Right kidney (tissue), 1 donor: ENCODE measurements around the gene ZNF646.

ENCODE experiments used
- DNase-seq: peaks from one replicate; pipeline ENCODE4 v3.0.0-alpha.2; 2016

The ZNF646 gene

DNA sequence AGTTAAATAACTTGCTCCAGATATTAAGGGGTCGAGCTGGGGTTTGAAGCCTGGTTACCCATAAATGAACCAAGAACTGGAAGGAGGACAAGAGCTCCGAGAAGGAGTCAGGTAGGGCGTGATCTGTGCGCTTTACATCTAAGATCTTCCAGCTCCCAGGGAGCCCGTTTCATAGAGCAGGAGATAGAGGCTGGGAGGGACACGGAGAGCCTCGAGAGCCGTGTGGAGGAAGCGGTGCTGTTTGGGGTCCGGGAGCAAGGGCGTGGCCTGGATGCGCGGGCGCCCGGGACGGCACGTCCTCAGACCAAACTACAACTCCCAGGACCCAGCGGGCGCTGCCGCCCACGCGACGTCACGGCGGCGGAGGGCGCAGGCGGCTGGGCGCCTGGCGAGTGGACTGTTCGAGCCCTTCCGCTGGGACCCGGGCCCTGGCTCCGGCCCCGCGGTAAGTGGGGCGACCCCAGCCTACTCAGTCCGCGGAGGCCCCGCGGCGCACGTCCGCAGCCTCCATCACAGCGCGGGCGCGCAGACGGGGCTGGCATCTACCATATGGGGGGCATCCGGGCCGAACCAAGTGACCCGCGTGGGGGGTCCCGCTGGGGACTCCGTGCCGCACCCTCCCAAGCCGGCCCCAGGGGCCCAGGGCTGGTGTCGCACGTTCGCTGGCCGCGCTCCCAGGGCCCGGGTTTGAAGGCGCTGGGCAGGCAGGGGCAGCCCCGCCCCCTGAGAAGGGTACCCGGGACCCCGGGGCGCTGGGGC lies 34.0 kb downstream of the ZNF646 start, which contains the start of gene BCKDK:
Gene BCKDK, plus strand, starts transcription at position 352 of the 759 bp plus-strand sequence. CDS start 838 bp downstream, outside the sequence.
- DNase-seq: peak; percentile 76

DNA sequence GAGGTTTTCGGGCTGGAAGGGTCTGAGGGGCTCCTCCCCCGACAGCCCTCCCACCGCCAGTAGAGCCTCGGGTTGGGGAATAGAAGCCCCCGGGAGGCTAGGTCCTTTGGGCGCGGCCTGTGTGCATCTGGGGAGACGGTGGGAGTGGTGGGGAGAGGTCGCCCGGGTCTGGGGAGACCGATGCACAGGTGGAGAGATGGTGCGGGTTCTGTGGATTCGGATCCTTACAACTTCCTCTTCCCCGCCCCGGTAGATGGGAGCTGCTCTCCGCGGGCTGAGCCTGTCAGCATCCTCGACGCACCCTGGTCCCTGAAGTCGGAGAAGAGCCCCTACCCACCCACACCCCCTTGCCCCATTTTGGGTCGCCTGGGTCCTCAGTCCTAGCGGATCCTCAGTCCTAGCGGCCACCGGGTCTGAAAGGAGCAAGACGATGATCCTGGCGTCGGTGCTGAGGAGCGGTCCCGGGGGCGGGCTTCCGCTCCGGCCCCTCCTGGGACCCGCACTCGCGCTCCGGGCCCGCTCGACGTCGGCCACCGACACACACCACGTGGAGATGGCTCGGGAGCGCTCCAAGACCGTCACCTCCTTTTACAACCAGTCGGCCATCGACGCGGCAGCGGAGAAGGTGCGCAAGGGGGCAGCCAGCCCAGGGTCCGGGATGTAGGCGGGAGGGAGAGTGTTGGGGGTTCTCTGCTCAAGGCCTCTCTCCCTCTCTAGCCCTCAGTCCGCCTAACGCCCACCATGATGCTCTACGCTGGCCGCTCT lies 34.8 kb downstream of the ZNF646 start:
- no peak for DNase-seq

DNA sequence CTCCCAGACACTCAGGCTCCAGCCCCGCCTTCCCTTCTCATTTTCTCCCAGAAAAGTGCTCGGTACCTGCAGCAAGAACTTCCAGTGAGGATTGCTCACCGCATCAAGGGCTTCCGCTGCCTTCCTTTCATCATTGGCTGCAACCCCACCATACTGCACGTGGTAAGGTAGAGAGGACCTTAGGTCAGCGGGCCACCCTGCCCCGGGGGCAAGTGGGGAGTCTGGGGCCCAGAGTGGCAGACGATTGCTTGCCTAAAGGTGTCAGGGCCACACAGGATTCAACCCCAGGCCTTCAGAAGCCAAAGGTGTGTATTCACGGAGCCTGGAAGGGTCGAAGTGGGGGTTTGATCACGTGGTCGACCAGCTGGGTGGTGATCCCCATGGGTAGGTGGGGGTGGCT lies 35.4 kb downstream of the ZNF646 start:
- no peak for DNase-seq

DNA sequence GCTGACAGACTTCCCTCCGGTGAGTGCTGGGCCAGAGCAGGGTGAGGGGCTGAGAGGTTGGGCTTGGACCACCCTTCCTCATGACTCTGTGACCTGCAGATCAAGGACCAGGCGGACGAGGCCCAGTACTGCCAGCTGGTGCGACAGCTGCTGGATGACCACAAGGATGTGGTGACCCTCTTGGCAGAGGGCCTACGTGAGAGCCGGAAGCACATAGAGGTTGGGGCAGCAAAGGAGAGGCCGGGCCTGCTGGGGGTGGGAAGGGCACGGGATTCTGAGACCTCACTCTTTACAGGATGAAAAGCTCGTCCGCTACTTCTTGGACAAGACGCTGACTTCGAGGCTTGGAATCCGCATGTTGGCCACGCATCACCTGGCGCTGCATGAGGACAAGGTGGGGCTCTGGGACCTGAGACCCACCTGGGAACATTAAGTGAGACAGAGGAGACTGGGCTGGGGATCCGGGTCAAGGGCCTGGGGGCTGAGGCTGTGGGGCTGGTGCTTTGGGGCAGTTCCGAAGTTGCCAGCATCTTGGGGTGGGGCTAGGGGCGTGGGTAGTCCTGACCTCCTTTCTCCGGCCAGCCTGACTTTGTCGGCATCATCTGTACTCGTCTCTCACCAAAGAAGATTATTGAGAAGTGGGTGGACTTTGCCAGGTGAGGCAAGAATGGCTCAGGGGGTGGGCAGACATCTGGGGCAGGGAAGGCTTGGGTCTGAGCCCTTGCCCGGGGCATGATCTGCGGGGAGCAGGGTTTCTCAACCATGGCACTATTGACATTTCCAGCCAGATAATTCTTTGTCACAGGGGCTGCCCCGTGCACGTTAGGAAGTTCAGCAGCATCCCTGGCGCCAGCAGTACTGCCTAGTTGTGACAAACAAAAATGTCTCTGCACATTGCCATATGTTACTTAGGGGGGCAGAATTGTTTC lies 36.1 kb downstream of the ZNF646 start:
- DNase-seq: no peak

DNA sequence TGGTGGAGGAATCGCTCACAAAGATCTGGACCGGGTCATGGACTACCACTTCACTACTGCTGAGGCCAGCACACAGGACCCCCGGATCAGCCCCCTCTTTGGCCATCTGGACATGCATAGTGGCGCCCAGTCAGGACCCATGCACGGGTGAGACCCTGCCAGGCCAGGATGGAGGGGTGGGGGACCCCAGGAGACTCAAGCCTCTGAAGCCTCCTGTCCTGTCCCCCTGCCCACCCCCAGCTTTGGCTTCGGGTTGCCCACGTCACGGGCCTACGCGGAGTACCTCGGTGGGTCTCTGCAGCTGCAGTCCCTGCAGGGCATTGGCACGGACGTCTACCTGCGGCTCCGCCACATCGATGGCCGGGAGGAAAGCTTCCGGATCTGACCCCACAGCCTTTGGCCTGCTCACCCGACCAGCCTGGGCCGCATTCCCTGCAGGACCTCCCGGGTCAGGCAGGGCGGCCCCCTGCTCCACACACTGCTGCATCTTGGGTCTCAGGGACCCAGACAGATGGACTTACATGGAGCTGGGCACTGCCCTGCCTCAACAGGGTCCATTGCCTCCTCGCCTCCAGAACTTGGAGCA lies 37.8 kb downstream of the ZNF646 start:
- no peak for DNase-seq

DNA sequence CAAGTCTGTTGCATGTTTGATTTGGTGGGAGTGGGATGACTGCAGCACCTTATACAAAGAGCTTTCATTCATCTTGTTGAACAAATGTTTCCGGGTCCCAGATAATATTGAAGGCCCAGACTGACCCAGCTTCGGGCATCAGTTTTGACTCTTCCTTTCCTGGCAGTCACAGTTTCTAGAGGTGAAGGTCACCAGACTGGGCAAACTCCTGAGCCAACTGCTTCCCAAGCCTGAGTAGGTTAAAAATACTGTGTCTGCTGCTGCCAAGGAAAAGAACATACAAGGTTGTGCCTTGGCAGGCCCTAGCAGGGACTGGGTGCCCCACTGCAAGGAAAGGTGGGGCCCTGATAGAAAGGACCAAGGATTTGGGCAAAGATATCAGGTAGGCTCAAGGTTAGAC lies 38.5 kb downstream of the ZNF646 start:
- no peak for DNase-seq

DNA sequence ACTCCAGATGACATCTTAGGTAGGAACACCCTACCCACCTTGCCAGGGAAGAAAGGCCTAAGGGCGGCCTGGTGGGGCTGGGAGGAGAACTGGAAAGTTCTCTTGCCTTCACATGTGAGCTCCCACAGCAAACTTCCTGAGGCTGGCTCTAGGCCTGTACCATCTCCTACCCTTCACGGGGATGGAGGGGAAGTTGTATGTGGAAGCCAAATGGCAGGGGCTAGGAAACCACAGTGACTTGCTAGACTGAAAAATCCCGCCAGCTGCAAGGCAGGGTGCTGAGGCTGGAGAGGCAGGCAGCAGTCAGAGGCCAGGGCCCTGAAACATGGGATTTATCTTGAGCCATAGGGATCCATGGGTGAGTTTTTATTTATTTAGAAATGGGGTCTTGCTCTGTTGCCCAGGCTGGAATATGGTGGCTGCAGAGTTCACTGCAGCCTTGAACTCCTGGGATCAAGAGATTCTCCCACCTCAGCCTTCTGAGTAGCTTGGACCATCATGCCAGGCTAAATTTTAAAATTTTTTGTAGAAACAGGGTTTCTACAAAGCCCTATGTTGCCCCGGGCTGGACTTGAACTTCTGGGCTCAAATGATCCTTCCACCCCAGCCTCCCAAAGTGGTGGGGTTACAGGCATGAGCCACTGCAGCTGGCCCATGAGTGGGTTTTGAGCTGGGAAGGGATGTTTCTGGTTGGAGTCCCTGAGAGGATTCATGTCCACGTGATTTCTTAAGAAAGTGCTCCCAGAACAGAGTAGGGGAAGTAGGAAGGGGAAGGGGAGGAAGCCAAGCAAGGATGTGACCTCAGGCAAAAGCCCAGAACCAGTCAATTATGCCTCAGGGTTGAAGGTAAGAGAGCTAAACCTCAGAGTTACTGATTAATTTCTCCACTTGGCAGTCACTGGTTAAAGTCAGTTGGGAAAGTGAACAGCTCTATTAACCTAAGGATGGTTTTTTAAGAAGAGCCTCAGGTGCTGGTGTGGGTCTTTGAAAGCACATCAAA lies 39.2 kb downstream of the ZNF646 start:
- no peak for DNase-seq

DNA sequence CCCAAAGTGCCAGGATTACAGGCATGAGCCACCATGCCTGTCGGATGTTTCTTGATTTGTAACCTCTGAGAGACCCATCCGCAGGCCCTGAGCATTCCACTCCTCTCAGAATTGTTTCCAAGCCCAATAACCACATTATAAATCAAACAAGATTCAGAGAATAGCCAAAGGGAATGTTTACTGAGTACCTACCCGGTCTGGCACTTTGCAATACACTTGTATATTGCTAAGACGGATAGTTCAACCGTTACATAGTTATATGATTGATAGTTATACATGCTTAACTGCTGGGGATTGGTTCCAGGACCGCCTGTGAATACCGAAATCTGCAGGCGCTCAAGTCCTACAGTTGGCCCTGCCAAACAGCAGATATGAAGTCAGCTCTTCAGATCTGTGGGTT lies 40.2 kb downstream of the ZNF646 start:
- no peak for DNase-seq

DNA sequence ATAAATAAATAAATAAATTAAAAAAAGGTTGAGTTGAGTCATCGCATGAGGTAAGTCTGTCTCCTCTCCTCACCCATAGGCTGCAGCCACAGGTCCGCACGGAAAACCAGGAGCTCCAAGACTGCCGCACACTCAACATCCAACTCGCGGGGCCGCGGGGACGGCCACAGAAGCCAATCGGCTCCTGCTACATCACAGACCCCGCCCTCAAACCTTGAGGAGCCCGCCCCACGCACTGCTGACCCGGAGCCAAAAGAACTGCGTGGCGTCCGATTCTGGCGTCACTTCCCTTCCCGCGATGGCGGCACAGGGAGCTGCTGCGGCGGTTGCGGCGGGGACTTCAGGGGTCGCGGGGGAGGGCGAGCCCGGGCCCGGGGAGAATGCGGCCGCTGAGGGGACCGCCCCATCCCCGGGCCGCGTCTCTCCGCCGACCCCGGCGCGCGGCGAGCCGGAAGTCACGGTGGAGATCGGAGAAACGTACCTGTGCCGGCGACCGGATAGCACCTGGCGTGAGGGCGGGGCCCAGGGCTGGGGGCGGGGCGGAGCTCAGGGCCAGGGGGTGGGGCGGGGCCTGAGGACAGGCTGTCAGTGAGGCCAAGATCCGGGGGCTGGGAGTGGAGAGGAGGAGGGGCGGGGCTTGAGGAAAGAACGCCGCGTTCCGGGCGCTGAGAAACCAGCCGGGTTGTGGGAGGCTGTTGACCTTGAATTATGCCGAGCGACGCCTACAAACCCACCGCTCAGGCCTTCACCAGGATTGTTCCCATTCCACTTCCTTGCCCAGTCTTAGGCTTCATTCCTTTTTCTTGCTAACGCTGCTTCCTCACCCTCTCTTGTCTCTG lies 43.4 kb downstream of the ZNF646 start, which contains the start of gene KAT8:
Gene KAT8, plus strand, starts transcription at position 281 of the 839 bp plus-strand sequence. Its CDS starts 18 bp downstream, at position 299.
- peak; percentile 99 for DNase-seq

DNA sequence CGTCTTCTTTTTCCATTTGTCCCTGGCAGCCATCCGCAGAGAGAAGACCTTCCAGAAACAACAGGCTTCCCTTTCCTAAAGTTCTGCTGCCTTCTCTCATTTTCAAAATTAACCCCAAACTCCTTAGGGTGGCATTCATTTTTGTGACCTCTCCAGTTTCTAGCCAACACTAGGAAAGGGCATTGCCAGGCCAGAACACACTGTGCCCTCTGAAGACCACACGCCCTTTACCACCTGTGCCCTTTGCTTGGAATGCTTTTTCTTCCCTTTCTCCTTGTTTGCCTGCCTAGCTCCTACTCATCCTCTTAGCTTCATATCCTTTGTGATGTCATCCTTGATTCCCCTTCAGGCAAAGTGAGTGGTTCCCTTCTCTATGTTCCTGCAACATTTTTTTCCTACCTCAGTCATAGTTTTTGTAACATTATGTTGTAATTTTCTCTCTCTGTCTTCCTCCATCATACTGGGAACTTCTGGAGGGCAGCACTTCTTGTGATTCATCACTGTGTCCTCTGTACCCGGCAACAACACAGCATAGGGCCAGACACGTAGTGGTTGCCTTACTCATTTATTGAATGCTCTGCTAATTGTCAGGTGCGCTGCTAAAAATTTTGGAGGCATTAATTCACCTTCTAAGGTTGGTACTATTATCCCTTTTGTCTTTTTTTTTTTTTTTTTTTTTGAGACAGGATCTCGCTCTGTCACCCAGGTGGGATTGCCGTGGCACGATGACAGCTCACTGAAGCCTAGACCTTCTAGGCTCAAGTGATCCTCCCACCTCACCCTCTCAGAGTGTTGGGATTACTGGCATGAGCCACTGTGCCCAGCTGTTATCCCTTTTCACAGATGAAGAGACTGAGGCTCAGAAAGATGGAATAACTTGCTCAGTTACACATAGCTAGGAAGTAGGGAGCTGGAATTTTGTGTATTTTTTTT lies 44.3 kb downstream of the ZNF646 start:
- no peak for DNase-seq

DNA sequence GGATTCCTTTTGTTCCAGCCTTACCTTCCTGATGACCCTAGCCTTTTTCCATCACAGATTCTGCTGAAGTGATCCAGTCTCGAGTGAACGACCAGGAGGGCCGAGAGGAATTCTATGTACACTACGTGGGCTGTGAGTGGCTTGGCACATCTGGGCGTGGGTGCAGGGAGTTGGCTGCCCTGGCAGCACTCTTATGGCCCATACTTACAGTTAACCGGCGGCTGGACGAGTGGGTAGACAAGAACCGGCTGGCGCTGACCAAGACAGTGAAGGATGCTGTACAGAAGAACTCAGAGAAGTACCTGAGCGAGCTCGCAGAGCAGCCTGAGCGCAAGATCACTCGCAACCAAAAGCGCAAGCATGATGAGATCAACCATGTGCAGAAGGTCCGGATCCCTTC lies 45.9 kb downstream of the ZNF646 start:
- DNase-seq: no peak

DNA sequence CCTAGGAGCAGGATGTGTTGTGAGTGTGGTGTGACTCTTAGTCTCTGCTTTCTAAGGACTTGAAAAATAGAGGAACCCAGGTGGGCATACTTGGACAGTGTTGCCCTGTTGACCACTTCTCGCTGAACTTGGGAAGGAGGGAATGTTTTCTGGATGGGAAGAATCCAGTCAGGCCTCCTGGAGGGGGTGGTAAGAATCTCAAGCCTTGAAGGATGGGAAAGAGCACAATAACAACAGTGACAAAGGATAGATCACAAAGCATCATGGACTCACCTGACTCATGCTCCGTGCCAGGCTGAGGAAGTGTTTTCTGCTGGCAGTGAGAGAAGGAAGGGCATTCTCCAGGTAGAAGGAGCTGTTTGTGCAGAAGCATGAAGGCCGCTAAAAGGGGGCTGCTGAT lies 51.6 kb downstream of the ZNF646 start:
- no peak for DNase-seq

DNA sequence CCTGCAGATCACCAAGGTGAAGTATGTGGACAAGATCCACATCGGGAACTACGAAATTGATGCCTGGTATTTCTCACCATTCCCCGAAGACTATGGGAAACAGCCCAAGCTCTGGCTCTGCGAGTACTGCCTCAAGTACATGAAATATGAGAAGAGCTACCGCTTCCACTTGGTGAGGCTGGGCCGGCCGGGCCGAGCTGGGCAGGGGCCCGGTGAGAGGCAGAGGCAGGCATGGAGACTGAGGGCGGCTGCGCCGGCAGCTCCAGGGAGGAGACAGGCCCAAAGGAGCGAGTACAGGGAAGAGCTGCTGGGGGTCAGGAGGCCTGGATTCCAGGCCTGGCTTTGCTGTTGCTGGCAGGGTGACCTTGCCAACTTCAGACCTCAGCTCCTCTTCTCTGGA lies 53.0 kb downstream of the ZNF646 start:
- no peak for DNase-seq

DNA sequence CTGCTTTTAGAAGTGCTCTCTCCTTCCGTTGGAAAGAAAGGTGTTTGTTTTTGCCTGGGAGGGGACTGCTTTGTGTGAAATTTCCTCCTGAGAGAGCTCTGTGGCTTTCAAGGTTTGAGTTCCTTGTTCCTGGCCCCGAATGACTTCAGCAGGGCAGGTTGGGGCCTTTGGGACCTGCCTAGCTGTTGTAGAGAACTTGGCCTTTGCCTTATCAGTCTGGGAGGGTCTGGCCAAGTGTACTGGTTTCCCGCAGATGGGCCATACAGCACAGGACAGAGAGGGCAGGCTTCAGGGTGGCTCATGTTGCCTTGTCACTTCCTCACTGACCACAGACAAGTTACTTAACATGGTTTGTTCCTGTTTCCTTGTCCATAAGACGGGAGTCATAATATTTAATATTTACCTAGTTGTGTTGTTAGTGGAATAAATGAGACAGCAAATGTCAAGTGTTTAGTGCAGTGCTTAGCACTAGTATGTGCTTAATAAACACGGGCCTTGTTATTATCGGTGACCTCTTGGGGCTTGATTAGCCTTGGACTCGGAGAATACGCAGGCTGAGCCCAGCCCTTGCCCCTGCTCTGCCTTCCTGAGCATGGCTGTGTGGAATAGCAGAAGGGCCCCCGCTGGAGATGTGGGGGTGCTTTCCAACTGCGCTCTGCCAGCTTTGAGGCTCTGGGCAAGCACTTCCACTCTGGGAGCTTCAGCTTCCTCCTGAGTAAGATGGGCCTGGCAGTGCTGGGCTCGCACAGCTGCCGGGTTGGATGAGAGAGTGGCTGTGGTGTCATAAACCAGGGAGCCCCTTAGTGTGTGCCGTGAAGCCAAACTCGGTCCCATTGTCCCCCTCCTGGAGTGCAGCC lies 54.7 kb downstream of the ZNF646 start:
- DNase-seq: no peak

DNA sequence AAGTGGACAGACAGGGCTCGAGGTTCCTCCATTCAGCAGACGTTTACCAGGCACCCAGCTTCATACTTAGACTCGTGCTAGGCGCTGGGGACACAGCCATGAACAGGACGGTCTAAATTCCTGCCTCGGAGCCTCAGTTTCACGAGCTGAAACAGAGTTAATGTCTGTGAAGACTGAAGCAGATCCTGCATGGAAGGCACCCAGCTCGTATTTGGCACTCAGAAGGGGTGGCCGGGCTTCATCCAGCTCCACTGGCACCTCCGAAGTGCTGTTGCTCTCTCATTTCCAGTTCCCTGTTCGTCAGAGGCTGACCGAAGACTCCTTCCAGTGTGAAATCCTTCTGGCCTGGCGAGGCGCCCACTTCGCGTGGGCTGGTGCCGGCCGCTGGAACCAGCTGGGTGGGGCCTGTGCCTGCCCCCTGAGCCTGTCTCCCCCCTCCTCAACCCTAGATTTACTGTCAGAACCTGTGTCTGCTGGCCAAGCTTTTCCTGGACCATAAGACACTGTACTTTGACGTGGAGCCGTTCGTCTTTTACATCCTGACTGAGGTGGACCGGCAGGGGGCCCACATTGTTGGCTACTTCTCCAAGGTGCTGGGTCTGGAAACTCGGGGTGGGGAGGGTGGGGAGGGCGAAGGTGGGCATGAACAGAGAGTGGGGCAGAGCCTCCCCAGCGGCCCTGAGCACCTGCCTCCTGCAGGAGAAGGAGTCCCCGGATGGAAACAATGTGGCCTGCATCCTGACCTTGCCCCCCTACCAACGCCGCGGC lies 55.5 kb downstream of the ZNF646 start:
- no peak for DNase-seq

DNA sequence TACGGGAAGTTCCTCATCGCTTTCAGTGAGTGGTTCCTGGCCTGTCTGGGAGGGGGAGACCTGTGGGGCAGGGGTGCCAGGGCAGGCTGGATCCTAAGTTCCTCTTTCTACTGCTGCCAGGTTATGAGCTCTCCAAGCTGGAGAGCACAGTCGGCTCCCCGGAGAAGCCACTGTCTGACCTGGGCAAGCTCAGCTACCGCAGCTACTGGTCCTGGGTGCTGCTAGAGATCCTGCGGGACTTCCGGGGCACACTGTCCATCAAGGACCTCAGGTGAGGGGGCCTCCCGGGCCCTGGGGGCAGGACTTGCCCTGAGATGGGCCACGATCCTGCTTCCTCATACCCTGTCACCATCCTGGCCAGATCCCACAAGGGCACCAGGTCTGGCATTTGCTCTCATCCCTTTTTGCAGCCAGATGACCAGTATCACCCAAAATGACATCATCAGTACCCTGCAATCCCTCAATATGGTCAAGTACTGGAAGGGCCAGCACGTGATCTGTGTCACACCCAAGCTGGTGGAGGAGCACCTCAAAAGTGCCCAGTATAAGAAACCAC lies 56.2 kb downstream of the ZNF646 start:
- no peak for DNase-seq

DNA sequence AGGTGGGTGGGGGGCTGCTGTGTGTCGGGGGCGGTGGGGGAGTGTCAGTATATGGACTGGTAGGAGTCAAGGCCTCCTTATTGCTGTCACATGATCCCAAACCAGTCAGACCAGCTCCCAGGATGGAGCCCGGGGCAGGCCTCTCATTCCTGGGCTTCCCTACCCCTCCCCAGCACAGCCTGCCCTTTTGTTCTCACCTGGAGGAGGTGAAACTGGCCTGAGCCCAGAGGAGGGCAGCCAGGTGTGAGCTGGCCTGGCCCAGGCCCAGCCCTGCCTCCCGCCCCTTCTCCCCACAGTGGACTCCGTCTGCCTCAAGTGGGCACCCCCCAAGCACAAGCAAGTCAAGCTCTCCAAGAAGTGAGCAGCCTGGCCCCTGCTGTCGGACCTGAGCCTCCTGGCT lies 56.7 kb downstream of the ZNF646 start:
- DNase-seq: no peak
